Ramos (cell line): Measurements from ENCODE around the gene METTL17.

Source experiments
- in situ Hi-C: fragments of 300-500 bp; cut with MboI; formaldehyde crosslinking; loops from one replicate; pipeline ENCODE4 v1.14.3; 2022; ENCODE audit warnings: low sequenced_read_pairs; ENCODE audit not compliant: unreplicated experiment

Gene METTL17

DNA sequence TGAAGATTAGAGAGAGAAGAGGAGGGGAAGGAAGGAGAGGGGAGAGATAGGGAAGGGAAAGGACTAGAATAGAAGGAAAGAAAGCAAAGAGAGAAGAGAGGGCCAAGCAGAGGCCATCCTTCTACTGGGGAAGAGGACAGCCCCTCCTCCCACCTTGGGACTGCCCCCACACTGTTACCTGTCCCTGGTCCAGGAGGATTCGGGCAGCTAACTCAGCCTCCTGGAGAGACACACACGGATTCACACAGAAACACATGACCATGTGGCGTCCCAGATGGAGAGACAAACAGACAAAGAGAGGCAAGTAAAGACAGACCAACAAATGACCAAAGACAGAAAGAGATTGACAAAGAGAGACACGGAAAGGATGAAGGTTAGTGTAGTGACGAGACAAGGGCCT is 32.9 kb downstream of the METTL17 start:
- in situ Hi-C loops: no loop called here

- in situ Hi-C loops: no loop called here
Observed at GRCh38 chr14:21023174-21023573, 33.4 kb downstream of the METTL17 start.

GRCh38 chr14:21023817-21024584 is 34.2 kb downstream of the METTL17 start:
- in situ Hi-C loops: no loop called here

DNA sequence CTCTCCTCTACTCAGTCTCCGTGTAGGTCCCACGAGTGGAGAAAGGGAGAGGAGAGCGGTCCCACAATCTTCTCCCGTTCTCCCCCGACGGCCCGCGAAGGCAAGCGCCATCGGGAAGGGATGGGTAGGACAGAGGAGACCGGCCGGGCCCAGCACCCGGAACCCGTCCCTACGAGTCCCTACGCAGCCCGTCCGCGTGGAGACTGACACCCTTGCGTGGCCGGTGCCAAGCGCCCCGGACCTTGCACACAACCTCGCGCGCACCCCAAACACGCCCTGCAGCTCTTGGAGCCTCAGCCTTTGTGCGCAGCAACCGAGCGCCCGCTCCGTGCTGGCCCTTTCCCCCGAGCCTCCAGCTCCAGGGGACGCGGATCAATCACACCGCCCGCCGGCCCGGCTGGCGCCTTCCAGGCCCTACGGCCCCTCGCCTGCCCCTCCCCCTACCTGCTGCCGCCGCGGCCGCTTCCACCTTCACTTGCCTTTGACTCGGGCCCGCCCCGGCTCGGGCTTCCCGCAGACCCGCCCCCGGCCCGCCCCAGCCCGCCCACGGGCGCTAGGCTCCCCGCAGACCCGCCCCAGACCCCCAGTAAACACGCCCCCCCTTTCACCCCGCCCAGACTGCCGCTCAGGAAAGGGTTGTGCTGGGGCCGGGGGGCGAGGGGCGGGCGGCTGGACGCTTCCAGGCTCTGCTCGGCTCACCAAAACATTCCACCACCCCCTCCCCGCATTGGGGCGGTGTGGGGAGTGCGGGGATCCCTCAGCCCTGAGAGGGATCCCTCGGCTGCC is 35.0 kb downstream of the METTL17 start, which contains the start of gene NDRG2:
Gene NDRG2 (minus strand): TSS at position 477 of the 786 bp plus-strand sequence. CDS start 1,746 bp downstream, outside the sequence.
- in situ Hi-C loops: no loop called here

DNA sequence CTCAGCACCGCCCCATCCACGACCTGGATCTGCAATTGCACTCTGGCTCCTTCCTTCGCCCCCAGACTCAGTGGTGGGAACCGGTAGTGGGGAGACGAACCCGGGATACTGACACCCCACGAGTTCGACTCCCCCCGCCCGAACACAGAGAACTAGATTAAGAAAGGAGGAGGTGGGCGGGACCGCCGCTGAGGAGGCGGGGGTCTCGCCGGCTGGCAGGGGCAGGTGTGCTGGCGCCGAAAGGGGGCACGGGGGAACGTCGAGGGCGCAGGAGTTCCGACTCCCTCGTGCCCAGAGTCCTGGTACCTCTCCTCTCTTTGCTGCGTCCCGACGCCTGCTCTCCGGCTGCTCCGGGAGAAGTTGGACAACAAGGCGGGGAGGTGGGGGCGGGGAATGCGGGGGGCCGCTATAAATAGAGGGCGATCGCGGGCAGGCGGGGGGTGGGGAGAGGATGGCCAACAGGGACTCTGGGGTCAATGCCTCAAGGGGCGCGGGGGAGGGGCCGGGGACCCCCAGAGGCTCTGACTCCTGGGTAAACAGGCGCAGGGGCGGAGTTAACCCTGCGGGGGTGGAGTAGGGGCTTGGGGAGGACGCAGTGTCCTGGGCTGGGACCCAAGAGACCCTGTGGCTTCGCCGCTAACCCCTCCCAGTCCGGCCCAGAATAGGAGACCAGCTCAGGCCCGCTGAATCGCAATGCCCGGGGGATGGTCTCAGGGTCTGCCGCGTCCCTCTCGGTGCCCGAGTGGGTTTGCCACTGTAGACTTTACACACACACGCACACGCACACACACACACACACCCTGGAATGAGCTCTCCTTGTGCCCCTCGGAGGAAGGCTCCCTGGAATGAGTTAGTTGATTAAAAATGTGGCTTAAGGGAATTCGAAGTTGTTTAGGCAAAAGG is 35.8 kb downstream of the METTL17 start:
- in situ Hi-C loops: no loop called here

DNA sequence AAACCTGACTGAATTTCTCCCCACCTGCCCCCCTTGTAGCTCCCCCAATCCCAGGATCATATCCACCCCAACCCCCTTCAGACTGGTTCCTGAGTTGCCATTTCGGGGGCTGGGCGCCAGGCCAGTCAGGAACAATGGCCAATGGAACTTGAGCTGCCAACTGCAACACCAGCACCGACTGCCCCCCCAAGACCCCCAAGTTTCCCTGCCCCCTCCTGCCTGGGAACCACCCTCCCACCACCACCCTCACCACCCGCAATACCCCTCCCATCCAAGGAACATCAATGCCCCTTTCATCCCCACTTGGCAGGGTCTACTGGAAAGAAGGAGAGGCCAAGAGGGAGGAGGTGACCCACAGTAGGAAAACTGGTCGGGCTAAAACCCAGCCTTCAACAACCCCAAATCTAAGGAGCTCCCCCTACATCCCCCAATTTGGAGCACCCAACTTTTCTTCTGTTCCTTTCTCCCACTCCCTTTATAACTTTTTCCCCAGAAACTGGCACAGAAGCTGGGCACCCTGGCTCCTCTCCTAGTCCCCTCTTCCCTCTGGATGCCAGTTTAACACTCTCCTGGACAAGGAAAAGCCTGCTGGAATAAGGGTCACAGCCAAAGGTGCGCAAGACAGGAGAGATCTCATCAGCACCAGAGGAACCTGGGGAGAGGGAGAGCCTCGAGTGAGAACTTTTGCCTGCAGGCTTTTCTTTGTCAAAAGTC is 36.7 kb downstream of the METTL17 start:
- in situ Hi-C loops: no loop called here

GRCh38 chr14:21026988-21027315 is 37.2 kb downstream of the METTL17 start:
- in situ Hi-C loops: no loop called here

DNA sequence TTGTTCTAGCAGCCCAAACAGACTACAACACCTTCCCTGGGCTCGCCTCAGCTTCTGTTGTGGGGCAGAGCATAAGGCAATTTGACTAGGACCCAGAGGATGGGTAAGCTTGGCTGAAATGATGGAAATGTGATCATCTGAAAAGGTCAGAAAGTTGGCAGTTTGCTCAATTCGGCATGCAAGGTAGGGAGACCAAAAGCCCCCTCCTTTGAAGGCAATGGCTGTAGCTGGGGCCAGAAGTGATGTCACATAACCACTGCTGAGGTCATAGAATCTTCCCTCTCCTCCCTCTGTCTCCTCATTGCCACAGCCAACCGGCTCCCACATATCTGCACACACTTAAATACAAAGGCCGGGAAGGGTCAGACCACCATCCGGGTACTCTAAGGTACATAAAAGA is 40.1 kb downstream of the METTL17 start, which contains the start of gene TPPP2:
Gene TPPP2 (plus strand): TSS at position 301 of the 400 bp plus-strand sequence. CDS start 365 bp downstream, outside the sequence.
- in situ Hi-C loops: no loop called here

DNA sequence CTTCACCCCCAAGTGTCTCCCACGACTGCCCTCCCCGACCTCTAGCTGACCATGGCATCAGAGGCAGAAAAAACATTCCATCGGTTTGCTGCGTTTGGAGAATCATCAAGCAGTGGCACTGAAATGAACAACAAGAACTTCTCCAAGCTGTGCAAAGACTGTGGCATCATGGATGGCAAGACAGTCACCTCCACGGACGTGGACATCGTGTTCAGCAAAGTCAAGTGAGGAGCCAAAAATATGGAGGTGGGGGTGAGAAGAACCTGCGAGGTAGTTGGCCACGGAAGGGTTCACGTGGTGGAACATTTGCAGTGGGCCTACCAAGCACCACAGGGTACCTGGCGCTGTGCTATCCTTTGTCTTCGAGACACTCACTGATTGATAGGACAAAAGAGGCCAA is 40.8 kb downstream of the METTL17 start:
- in situ Hi-C loops: no loop called here

DNA sequence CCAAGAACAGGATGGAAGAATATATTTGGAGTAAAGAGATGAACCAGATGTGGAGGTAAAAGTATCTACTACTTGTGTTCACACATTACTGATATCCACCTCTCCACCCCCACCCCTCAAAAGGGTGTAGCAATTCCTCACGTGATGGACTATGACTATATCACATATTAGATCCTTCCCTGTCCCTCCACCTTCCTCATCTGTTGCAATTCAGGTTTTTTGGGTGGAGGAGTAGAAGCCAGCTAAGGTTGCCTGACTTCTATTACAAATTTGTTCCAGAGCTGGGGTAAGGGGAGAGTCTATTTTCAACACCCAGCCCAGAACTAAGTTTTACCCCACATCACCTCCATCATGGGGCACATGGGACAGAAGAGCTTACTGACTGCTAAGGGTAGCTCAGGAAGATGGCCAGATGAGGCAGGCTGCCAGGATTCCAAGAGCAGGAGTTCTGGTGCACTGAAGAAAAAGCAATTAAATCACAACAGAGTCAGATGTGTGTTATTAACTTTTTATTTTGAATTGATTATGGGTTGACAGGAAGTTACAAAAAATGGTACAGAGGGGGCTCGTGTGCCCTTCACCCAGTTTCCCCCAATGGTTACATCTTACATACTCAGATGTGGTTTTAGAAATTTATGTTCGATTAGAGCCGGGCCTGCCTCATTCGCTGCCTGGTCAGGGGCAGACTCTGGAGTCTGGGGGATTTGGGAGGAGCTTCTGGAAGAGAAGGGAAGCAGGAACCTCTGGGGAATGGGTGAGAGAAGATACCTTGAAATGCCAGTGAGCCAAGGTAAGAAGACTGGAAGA is 42.7 kb downstream of the METTL17 start:
- in situ Hi-C loops: no loop called here

- in situ Hi-C loops: no loop called here
Observed at GRCh38 chr14:21033133-21033698, 43.4 kb downstream of the METTL17 start.

DNA sequence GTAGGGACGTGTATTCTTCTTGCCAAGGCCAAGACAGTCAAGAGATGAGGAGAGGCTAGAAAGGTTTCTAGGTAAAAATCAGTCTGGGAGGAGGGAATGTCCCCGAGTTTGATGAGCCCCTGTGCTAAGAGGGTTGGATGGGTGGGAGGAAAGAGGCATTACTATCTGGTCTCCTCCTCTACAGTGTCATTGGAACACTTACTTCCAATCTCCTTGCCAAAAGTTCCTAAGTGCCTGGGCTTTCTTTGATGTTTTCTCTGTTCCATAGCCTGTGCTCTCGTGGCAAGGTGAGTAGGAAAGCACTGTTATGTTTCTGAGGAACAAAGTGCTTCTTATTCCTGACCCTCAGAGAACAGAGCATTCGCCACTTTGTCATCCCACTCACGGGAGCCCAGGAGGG is 44.9 kb downstream of the METTL17 start, which contains the start of gene RNASE13:
Gene RNASE13 (minus strand): TSS at position 101 of the 400 bp plus-strand sequence. CDS start 519 bp downstream, outside the sequence.
- in situ Hi-C loops: no loop called here

DNA sequence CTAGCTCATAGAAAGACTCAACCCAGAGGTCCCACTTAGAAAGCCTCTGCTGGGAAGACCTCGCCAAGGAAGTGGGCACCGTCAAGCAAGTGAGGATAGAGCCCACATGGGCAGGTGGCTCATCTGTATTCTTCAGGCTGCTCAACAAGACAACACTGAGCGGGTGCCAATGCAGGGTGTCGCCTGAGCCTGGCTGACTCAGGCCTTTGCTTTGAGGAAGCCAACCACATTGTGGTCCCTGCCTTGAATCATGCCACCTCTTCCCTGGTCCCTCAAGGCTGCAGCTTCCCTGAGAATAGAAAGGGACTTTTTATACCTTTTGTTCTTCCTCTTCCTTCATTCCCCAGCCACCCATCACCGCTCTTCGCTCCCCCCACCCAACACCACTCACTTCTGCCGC is 47.0 kb downstream of the METTL17 start:
- in situ Hi-C loops: no loop called here

GRCh38 chr14:21037156-21037555 is 47.4 kb downstream of the METTL17 start:
- in situ Hi-C loops: no loop called here

- in situ Hi-C loops: no loop called here
Observed at GRCh38 chr14:21038441-21039422, 49.0 kb downstream of the METTL17 start.

- in situ Hi-C loops: no loop called here
Observed at GRCh38 chr14:21039585-21040369, 50.0 kb downstream of the METTL17 start.
